HepG2 (cell line): Measurements from ENCODE around the gene HID1. TPM values are rescaled to one million over a fixed set of nuclear protein-coding genes. Genes with fewer than 3 reads are reported as not detected.

ENCODE experiments used
- ATF1 ChIP-seq: IDR thresholded peaks from 2 replicates; pipeline ENCODE4 v1.6.1; 2016; ENCODE audit warnings: mild to moderate bottlenecking, control low read depth
- CBX2 ChIP-seq, 2 experiments: fragments of 200-600 bp in 1 of 2; sonication (generic); formaldehyde crosslinking in 1 of 2; IDR thresholded peaks; 2 replicates each; pipeline versions ENCODE4 v1.7.0 to v1.8.1; 2018 to 2022; ENCODE audit warnings: low read depth in 2 of 2, low read length in 1 of 2, mild to moderate bottlenecking in 1 of 2, missing genetic modification reagents in 1 of 2
- CHCHD3 ChIP-seq: sonication (generic); formaldehyde crosslinking; IDR thresholded peaks from 2 replicates; pipeline ENCODE4 v1.8.0; 2022; ENCODE audit warnings: mild to moderate bottlenecking, missing genetic modification reagents, moderate library complexity
- MAFF ChIP-seq: IDR thresholded peaks from 2 replicates; pipeline ENCODE4 v1.6.1; 2011; ENCODE audit warnings: low read depth, low read length, improper control_type of control experiment
- MBNL3 ChIP-seq: fragments of 250-450 bp; sonication (Bioruptor Pico); conservative IDR thresholded peaks from 2 replicates; pipeline ENCODE4 v1.8.0; 2022; ENCODE audit warnings: mild to moderate bottlenecking, inconsistent platforms
- NFE2 ChIP-seq: sonication (generic); formaldehyde crosslinking; IDR thresholded peaks from 2 replicates; pipeline ENCODE4 v1.4.0; 2020; ENCODE audit warnings: missing genetic modification reagents
- PLRG1 ChIP-seq: fragments of 450-650 bp; conservative IDR thresholded peaks from 2 replicates; pipeline ENCODE4 v1.6.1; 2016
- RAD51 ChIP-seq: fragments of 450-650 bp; IDR thresholded peaks from 2 replicates; pipeline ENCODE4 v1.6.1; 2016; ENCODE audit warnings: borderline replicate concordance
- SIX1 ChIP-seq: sonication (generic); formaldehyde crosslinking; IDR thresholded peaks from 2 replicates; pipeline ENCODE4 v1.4.0; 2020; ENCODE audit warnings: missing genetic modification reagents, borderline replicate concordance
- SKI ChIP-seq: fragments of 450-650 bp; IDR thresholded peaks from one replicate; pipeline ENCODE4 v1.6.1; 2018; ENCODE audit warnings: mild to moderate bottlenecking; ENCODE audit not compliant: partially characterized antibody
- SMAD3 ChIP-seq: sonication (generic); formaldehyde crosslinking; IDR thresholded peaks from 2 replicates; pipeline ENCODE4 v1.4.0; 2020; ENCODE audit warnings: missing genetic modification reagents
- SP1 ChIP-seq, 2 experiments: fragments of 450-650 bp in 1 of 2; sonication (generic) in 1 of 2; formaldehyde crosslinking in 1 of 2; IDR thresholded peaks; 2 replicates each; pipeline versions ENCODE4 v1.4.0 to v1.6.1; 2016 to 2020; ENCODE audit warnings: missing genetic modification reagents in 1 of 2
- TBX2 ChIP-seq: sonication (generic); formaldehyde crosslinking; IDR thresholded peaks from 2 replicates; pipeline ENCODE4 v1.5.0; 2020; ENCODE audit warnings: missing genetic modification reagents, mild to moderate bottlenecking, borderline replicate concordance
- ZFP37 ChIP-seq: sonication (generic); formaldehyde crosslinking; IDR thresholded peaks from 2 replicates; pipeline ENCODE4 v1.4.0; 2020; ENCODE audit warnings: missing genetic modification reagents, borderline replicate concordance
- ZNF234 ChIP-seq: sonication (generic); formaldehyde crosslinking; conservative IDR thresholded peaks from 2 replicates; pipeline ENCODE4 v1.5.1; 2020; ENCODE audit warnings: mild to moderate bottlenecking, missing genetic modification reagents
- ZNF317 ChIP-seq: sonication (generic); formaldehyde crosslinking; IDR thresholded peaks from 2 replicates; pipeline ENCODE4 v1.5.0; 2020; ENCODE audit warnings: mild to moderate bottlenecking, missing genetic modification reagents
- ZNF326 ChIP-seq: sonication (generic); formaldehyde crosslinking; IDR thresholded peaks from 2 replicates; pipeline ENCODE4 v1.4.0; 2020; ENCODE audit warnings: missing genetic modification reagents, borderline replicate concordance
- ZNF547 ChIP-seq: sonication (generic); formaldehyde crosslinking; IDR thresholded peaks from 2 replicates; pipeline ENCODE4 v1.5.1; 2020; ENCODE audit warnings: mild to moderate bottlenecking, missing genetic modification reagents
- ZNF577 ChIP-seq: sonication (generic); formaldehyde crosslinking; IDR thresholded peaks from 2 replicates; pipeline ENCODE4 v1.4.0; 2020; ENCODE audit warnings: mild to moderate bottlenecking, low read depth, missing genetic modification reagents, borderline replicate concordance
- ZNF709 ChIP-seq: sonication (generic); formaldehyde crosslinking; IDR thresholded peaks from 2 replicates; pipeline ENCODE4 v1.5.0; 2020; ENCODE audit warnings: mild to moderate bottlenecking, missing genetic modification reagents
- polyA plus RNA-seq, 8 experiments: library from polyadenylated mRNA; depleted of rRNA in 3 of 8; stranded (reverse) in 7 of 8; unstranded in 1 of 8; fragments of >200 nt; fragmentation: Illumina TruSeq in 4 of 8; extraction: Trizol in 4 of 8; gene quantifications; 2 replicates each; pipeline versions ENCODE4 v1.2.1 to v1.2.3, GENCODE V29; 2011 to 2016; ENCODE audit warnings: low read depth in 4 of 8, missing spikeins in 1 of 8, mixed read lengths in 1 of 8; ENCODE audit not compliant: insufficient read depth in 1 of 8
- total RNA-seq, 5 experiments: library from RNA; depleted of rRNA; stranded (reverse); fragments of >200 nt; fragmentation: Illumina TruSeq; extraction: Trizol; gene quantifications; 2 replicates each; pipeline ENCODE4 v1.2.3, GENCODE V29; 2016; ENCODE audit warnings: low read depth in 1 of 5
- TF ChIP-seq, protein P1 (sequence below): fragments of 450-650 bp; IDR thresholded peaks from 2 replicates; pipeline ENCODE4 v1.6.1; 2017
- TF ChIP-seq, protein P2 (sequence below): sonication (generic); formaldehyde crosslinking; IDR thresholded peaks from 2 replicates; pipeline ENCODE4 v1.8.0; 2023; ENCODE audit warnings: mild to moderate bottlenecking, missing genetic modification reagents
- TF ChIP-seq, protein P3 (sequence below): sonication (generic); formaldehyde crosslinking; IDR thresholded peaks from 2 replicates; pipeline ENCODE4 v1.4.0; 2020; ENCODE audit warnings: missing genetic modification reagents, borderline replicate concordance
- TF ChIP-seq, protein P4 (sequence below), 2 experiments: fragments of 450-650 bp in 1 of 2; sonication (generic) in 1 of 2; formaldehyde crosslinking; IDR thresholded peaks; 2 replicates each; pipeline versions ENCODE4 v1.5.0 to v1.8.0; 2020 to 2022; ENCODE audit warnings: mild to moderate bottlenecking in 1 of 2, missing genetic modification reagents in 1 of 2

HID1 gene
- total and polyA plus RNA-seq, 2 of the 13 experiments (the other 11 are each of a cell fraction or from before 2014, with no cell fraction given), result 2.1 to 10.6 TPM

DNA sequence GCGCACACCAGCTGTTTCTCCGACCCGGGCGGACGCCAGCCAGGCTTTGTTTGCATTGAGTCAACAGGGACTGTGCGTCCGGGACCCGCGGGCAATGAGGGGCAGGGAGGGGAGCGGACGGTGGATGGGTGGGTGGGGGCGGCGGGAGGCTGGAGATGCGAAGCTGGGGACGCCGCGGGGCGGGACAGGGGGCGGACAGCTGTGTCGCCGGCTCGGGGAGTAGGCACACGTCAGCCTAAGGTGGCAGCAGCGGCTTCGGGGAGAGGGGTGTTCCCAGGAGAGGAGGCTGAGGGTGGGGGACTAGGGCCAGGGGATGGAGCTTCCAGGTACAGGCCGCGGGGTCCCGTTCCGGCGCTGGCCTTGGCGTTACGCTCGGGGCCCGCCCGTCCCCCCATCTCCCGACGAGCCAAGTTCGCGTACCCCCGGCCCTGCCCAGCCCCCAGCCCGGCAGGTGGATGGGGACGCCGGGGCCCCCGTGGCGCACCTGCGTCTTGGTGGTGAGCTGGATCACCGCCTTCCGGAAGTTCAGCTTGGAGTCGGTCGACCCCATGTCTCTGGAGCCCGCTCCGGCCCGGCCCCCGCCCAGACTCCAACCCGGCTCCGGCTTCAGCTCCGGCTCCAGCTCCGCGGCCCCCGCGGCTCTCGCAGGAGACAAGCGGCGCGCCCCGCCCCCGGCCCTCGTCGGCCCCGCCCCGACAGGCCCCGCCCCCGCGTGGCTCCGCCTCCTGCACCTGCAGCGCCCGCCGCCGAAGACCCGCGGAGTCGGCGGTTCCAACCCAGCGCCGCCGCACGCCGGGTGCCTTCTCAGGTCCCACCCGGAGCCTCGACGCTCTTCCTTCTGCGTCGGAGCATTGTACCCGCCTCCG, at the start of gene HID1 (continued):
- no peak for TF ChIP-seq CHCHD3 (CRISPR knock-in tag)
- no peak for TF ChIP-seq NFE2
- TF ChIP-seq ZNF317 (CRISPR knock-in tag), result no peak
- TF ChIP-seq ZFP37, result no peak
- TF ChIP-seq SMAD3 (CRISPR knock-in tag), result 0 out of 2 replicates have a peak, but pooled peaks have one; percentile 8
- no peak for TF ChIP-seq SIX1 (CRISPR knock-in tag)
- no peak for TF ChIP-seq ATF1 (CRISPR knock-in tag)
- TF ChIP-seq ZNF547, result no peak; the same call in 1 of the 2 replicates
- TF ChIP-seq, protein P1, sequence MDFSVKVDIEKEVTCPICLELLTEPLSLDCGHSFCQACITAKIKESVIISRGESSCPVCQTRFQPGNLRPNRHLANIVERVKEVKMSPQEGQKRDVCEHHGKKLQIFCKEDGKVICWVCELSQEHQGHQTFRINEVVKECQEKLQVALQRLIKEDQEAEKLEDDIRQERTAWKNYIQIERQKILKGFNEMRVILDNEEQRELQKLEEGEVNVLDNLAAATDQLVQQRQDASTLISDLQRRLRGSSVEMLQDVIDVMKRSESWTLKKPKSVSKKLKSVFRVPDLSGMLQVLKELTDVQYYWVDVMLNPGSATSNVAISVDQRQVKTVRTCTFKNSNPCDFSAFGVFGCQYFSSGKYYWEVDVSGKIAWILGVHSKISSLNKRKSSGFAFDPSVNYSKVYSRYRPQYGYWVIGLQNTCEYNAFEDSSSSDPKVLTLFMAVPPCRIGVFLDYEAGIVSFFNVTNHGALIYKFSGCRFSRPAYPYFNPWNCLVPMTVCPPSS, result no peak
- no peak for TF ChIP-seq ZNF234
- TF ChIP-seq, protein P2, sequence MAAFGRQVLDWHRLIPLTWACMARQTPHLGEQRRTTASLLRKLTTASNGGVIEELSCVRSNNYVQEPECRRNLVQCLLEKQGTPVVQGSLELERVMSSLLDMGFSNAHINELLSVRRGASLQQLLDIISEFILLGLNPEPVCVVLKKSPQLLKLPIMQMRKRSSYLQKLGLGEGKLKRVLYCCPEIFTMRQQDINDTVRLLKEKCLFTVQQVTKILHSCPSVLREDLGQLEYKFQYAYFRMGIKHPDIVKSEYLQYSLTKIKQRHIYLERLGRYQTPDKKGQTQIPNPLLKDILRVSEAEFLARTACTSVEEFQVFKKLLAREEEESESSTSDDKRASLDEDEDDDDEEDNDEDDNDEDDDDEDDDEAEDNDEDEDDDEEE (CRISPR knock-in tag), result peak; percentile 62; the same call in 1 of the 2 replicates
- no peak for TF ChIP-seq MBNL3 (CRISPR knock-in tag)
- TF ChIP-seq SP1 (IDR thresholded peaks at IDR 0.05), result no peak
- 0 out of 2 replicates have a peak, but pooled peaks have one; percentile 18 for TF ChIP-seq SP1 (CRISPR knock-in tag; IDR thresholded peaks at IDR 0.05)
- TF ChIP-seq ZNF709 (CRISPR knock-in tag), result peak; percentile 36; the same call in 1 of the 2 replicates
- no peak for TF ChIP-seq CBX2 (IDR thresholded peaks at IDR 0.05; ENCODE audit: low read depth, low read length)
- TF ChIP-seq CBX2 (CRISPR knock-in tag; IDR thresholded peaks at IDR 0.05; ENCODE audit: low read depth), result no peak
- no peak for TF ChIP-seq ZNF326 (CRISPR knock-in tag)
- no peak for TF ChIP-seq TBX2
- no peak for TF ChIP-seq MAFF
- TF ChIP-seq PLRG1, result no peak
- no peak for TF ChIP-seq RAD51
- TF ChIP-seq ZNF577 (CRISPR knock-in tag), result no peak
- no peak for TF ChIP-seq SKI
- TF ChIP-seq, protein P3, sequence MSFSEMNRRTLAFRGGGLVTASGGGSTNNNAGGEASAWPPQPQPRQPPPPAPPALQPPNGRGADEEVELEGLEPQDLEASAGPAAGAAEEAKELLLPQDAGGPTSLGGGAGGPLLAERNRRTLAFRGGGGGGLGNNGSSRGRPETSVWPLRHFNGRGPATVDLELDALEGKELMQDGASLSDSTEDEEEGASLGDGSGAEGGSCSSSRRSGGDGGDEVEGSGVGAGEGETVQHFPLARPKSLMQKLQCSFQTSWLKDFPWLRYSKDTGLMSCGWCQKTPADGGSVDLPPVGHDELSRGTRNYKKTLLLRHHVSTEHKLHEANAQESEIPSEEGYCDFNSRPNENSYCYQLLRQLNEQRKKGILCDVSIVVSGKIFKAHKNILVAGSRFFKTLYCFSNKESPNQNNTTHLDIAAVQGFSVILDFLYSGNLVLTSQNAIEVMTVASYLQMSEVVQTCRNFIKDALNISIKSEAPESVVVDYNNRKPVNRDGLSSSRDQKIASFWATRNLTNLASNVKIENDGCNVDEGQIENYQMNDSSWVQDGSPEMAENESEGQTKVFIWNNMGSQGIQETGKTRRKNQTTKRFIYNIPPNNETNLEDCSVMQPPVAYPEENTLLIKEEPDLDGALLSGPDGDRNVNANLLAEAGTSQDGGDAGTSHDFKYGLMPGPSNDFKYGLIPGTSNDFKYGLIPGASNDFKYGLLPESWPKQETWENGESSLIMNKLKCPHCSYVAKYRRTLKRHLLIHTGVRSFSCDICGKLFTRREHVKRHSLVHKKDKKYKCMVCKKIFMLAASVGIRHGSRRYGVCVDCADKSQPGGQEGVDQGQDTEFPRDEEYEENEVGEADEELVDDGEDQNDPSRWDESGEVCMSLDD (CRISPR knock-in tag), result peak; percentile 44; the same call in 1 of the 2 replicates
- TF ChIP-seq, protein P4, sequence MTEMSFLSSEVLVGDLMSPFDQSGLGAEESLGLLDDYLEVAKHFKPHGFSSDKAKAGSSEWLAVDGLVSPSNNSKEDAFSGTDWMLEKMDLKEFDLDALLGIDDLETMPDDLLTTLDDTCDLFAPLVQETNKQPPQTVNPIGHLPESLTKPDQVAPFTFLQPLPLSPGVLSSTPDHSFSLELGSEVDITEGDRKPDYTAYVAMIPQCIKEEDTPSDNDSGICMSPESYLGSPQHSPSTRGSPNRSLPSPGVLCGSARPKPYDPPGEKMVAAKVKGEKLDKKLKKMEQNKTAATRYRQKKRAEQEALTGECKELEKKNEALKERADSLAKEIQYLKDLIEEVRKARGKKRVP (CRISPR knock-in tag; IDR thresholded peaks at IDR 0.05), result no peak
